Effector memory CD8-positive, alpha-beta T cell (primary cell): ENCODE data around the gene DCAF7.

Experiments used
- ATAC-seq: fragments of 150-1000 bp; cut with Tn5 transposase; replicated peaks from 2 replicates; pipeline ENCODE4 v1.10.0; 2021; ENCODE audit warnings: mild to moderate bottlenecking, moderate library complexity
- DNase-seq, 3 experiments: peaks; one replicate each; pipeline ENCODE4 v3.0.0; 2021
- H3K27ac Mint-ChIP-seq, 2 donors: one replicate each; pipeline ENCODE4 v1.8.0; 2022; ENCODE audit warnings: mild to moderate bottlenecking in 2 of 2, mixed read lengths in 2 of 2, moderate library complexity in 2 of 2
- H3K27me3 Mint-ChIP-seq, 2 donors: one replicate each; pipeline ENCODE4 v1.8.0; 2022; ENCODE audit warnings: mixed read lengths in 2 of 2
- H3K36me3 Mint-ChIP-seq: one replicate; pipeline ENCODE4 v1.8.0; 2022; ENCODE audit warnings: mild to moderate bottlenecking, moderate library complexity, mixed read lengths; ENCODE audit not compliant: insufficient read depth
- H3K4me1 Mint-ChIP-seq, 2 donors: one replicate each; pipeline ENCODE4 v1.8.0; 2022; ENCODE audit warnings: low read depth in 2 of 2, mixed read lengths in 2 of 2
- H3K4me3 Mint-ChIP-seq, 2 donors: one replicate each; pipeline ENCODE4 v1.8.0; 2022; ENCODE audit warnings: mild to moderate bottlenecking in 2 of 2, mixed read lengths in 2 of 2, moderate library complexity in 2 of 2
- H3K9me3 Mint-ChIP-seq, 2 donors: one replicate each; pipeline ENCODE4 v1.8.0; 2022; ENCODE audit warnings: mixed read lengths in 2 of 2

Gene DCAF7

GRCh38 chr17:63623786-63624530 is 73.7 kb downstream of the DCAF7 start:
- H3K4me3 Mint-ChIP-seq: peak overlapping the region; percentile 94 to 97
- DNase-seq: no peak
- peak overlapping the region; percentile 87 to 93 for H3K27ac Mint-ChIP-seq
- H3K36me3 Mint-ChIP-seq: peaks cover 14% of the 10 kb centered on the region
- H3K27me3 Mint-ChIP-seq: no peaks in the 10 kb centered on the region
- peaks cover 38 to 39% of the 10 kb centered on the region in 2 donors for H3K4me1 Mint-ChIP-seq
- no peaks in the 10 kb centered on the region for H3K9me3 Mint-ChIP-seq
- no peak for ATAC-seq

GRCh38 chr17:63624531-63624880 is 74.2 kb downstream of the DCAF7 start:
- no peaks in the 10 kb centered on the region for H3K27me3 Mint-ChIP-seq
- ATAC-seq: no peak
- H3K9me3 Mint-ChIP-seq: no peaks in the 10 kb centered on the region
- no peak overlapping the region for H3K27ac Mint-ChIP-seq
- H3K36me3 Mint-ChIP-seq: peaks cover 18% of the 10 kb centered on the region
- peaks cover 38 to 39% of the 10 kb centered on the region in 2 donors for H3K4me1 Mint-ChIP-seq
- peak overlapping the region; percentile 26 to 97 for H3K4me3 Mint-ChIP-seq
- DNase-seq: no peak

- Mint-ChIP-seq H3K9me3 (no peaks in the 10 kb centered on the region), H3K27me3 (no peaks in the 10 kb centered on the region), H3K36me3 (peaks cover 21% of the 10 kb centered on the region), H3K4me3 (peak overlapping the region in 1 of 2 donors; percentile 3), H3K27ac (no peak overlapping the region), H3K4me1 (peaks cover 41 to 43% of the 10 kb centered on the region in 2 donors)
- DNase-seq: no peak
- no peak for ATAC-seq
Observed at GRCh38 chr17:63626551-63627180, 76.4 kb downstream of the DCAF7 start.

- Mint-ChIP-seq H3K36me3 (peaks cover 28% of the 10 kb centered on the region), H3K4me1 (peaks cover 32 to 36% of the 10 kb centered on the region in 2 donors), H3K4me3 (no peak overlapping the region), H3K27ac (no peak overlapping the region), H3K27me3 (no peaks in the 10 kb centered on the region), H3K9me3 (no peaks in the 10 kb centered on the region)
- DNase-seq (no peak), ATAC-seq (no peak)
Observed at GRCh38 chr17:63629627-63630026, 79.3 kb downstream of the DCAF7 start.

- Mint-ChIP-seq H3K9me3 (no peaks in the 10 kb centered on the region), H3K4me1 (peaks cover 28 to 29% of the 10 kb centered on the region in 2 donors), H3K36me3 (peaks cover 37% of the 10 kb centered on the region), H3K27ac (no peak overlapping the region), H3K27me3 (no peaks in the 10 kb centered on the region), H3K4me3 (no peak overlapping the region)
- DNase-seq: no peak
- no peak for ATAC-seq
Observed at GRCh38 chr17:63631062-63631461, 80.8 kb downstream of the DCAF7 start.

- Mint-ChIP-seq H3K9me3 (no peaks in the 10 kb centered on the region), H3K27ac (no peak overlapping the region), H3K4me3 (no peak overlapping the region), H3K27me3 (no peaks in the 10 kb centered on the region), H3K36me3 (peaks cover 43% of the 10 kb centered on the region), H3K4me1 (peaks cover 26 to 27% of the 10 kb centered on the region in 2 donors)
- no peak for DNase-seq
- ATAC-seq: no peak
Observed at GRCh38 chr17:63631626-63632025, 81.3 kb downstream of the DCAF7 start.

GRCh38 chr17:63633742-63634141 is 83.5 kb downstream of the DCAF7 start:
- H3K27ac Mint-ChIP-seq: peak overlapping the region in 1 of 2 donors; percentile 21
- no peak overlapping the region for H3K4me3 Mint-ChIP-seq
- H3K4me1 Mint-ChIP-seq: peaks cover 16 to 22% of the 10 kb centered on the region in 2 donors
- no peaks in the 10 kb centered on the region for H3K27me3 Mint-ChIP-seq
- H3K9me3 Mint-ChIP-seq: no peaks in the 10 kb centered on the region
- no peak for DNase-seq
- peaks cover 47% of the 10 kb centered on the region for H3K36me3 Mint-ChIP-seq
- ATAC-seq: no peak

- no peak for ATAC-seq
- peaks cover 18 to 25% of the 10 kb centered on the region in 2 donors for H3K4me1 Mint-ChIP-seq
Observed at GRCh38 chr17:63634163-63634562, 83.9 kb downstream of the DCAF7 start.

GRCh38 chr17:63634816-63635215 is 84.5 kb downstream of the DCAF7 start:
- H3K27me3 Mint-ChIP-seq: no peaks in the 10 kb centered on the region

More at GRCh38 chr17:63634163-63634562, 83.9 kb downstream of the DCAF7 start:
- H3K4me3 Mint-ChIP-seq: no peak overlapping the region
- no peaks in the 10 kb centered on the region for H3K9me3 Mint-ChIP-seq
- H3K36me3 Mint-ChIP-seq: peaks cover 43% of the 10 kb centered on the region
- DNase-seq: no peak
- H3K27me3 Mint-ChIP-seq: no peaks in the 10 kb centered on the region
- H3K27ac Mint-ChIP-seq: peak overlapping the region in 1 of 2 donors; percentile 21

GRCh38 chr17:63635290-63635689 is 85.0 kb downstream of the DCAF7 start:
- H3K27ac Mint-ChIP-seq: no peak overlapping the region
- H3K27me3 Mint-ChIP-seq: no peaks in the 10 kb centered on the region
- no peak overlapping the region for H3K4me3 Mint-ChIP-seq
- H3K36me3 Mint-ChIP-seq: peaks cover 43% of the 10 kb centered on the region
- peaks cover 21 to 26% of the 10 kb centered on the region in 2 donors for H3K4me1 Mint-ChIP-seq
- DNase-seq: no peak
- no peaks in the 10 kb centered on the region for H3K9me3 Mint-ChIP-seq
- no peak for ATAC-seq

More at GRCh38 chr17:63634816-63635215, 84.5 kb downstream of the DCAF7 start:
- ATAC-seq (no peak), DNase-seq (no peak)
- no peak overlapping the region for H3K27ac Mint-ChIP-seq
- no peaks in the 10 kb centered on the region for H3K9me3 Mint-ChIP-seq
- no peak overlapping the region for H3K4me3 Mint-ChIP-seq
- peaks cover 19 to 24% of the 10 kb centered on the region in 2 donors for H3K4me1 Mint-ChIP-seq
- peaks cover 41% of the 10 kb centered on the region for H3K36me3 Mint-ChIP-seq

GRCh38 chr17:63635787-63636186 is 85.5 kb downstream of the DCAF7 start:
- H3K27me3 Mint-ChIP-seq: no peaks in the 10 kb centered on the region
- no peaks in the 10 kb centered on the region for H3K9me3 Mint-ChIP-seq
- peaks cover 41% of the 10 kb centered on the region for H3K36me3 Mint-ChIP-seq
- ATAC-seq (no peak), DNase-seq (no peak)
- H3K4me3 Mint-ChIP-seq: no peak overlapping the region
- peaks cover 19 to 24% of the 10 kb centered on the region in 2 donors for H3K4me1 Mint-ChIP-seq
- no peak overlapping the region for H3K27ac Mint-ChIP-seq

- Mint-ChIP-seq H3K27ac (peak overlapping the region in 1 of 2 donors; percentile 44), H3K9me3 (no peaks in the 10 kb centered on the region), H3K36me3 (peaks cover 31% of the 10 kb centered on the region), H3K4me1 (peaks cover 13 to 16% of the 10 kb centered on the region in 2 donors), H3K4me3 (no peak overlapping the region), H3K27me3 (no peaks in the 10 kb centered on the region)
- no peak for ATAC-seq
- DNase-seq: no peak
Observed at GRCh38 chr17:63639125-63639524, 88.8 kb downstream of the DCAF7 start.

- DNase-seq (no peak), ATAC-seq (no peak)
- Mint-ChIP-seq H3K4me3 (no peak overlapping the region), H3K27ac (no peak overlapping the region), H3K4me1 (peaks cover 10 to 20% of the 10 kb centered on the region in 2 donors), H3K27me3 (no peaks in the 10 kb centered on the region), H3K36me3 (peaks cover 26% of the 10 kb centered on the region), H3K9me3 (no peaks in the 10 kb centered on the region)
Observed at GRCh38 chr17:63640038-63640437, 89.8 kb downstream of the DCAF7 start.
